IMR-90 (cell line): ENCODE data around the gene FGGY. TPM values are rescaled to one million over a fixed set of nuclear protein-coding genes. Genes with fewer than 3 reads are reported as not detected.
A peak's percentile ranks its signal among the peaks of the same experiment; 100 is the strongest.

Source experiments
- ATAC-seq: fragments of 200-7000 bp; cut with Tn5 transposase; 2 replicates; pipeline ENCODE4 v1.9.1; 2020; ENCODE audit warnings: low read depth, mild to moderate bottlenecking, moderate library complexity
- BruUV-seq: library from RNA; stranded (reverse); fragments of 400-500 nt; replicated peaks from 2 replicates; lab custom pipeline; 2021; lab: Mats Ljungman, UMichigan
- CTCF ChIA-PET: fragments of 300-600 bp; formaldehyde crosslinking; extraction: SDS; loops from one replicate; lab custom pipeline; 2021; ENCODE audit warnings: antibody characterized with exemption; lab: Yijun Ruan, JAX
- POLR2A ChIA-PET: fragments of 300-600 bp; sonication (Branson Sonifier 250); formaldehyde crosslinking; loops from one replicate; lab custom pipeline; 2022; ENCODE audit warnings: antibody characterized with exemption; ENCODE audit not compliant: unreplicated experiment; lab: Charles Lee
- DNase-seq: peaks from one replicate; pipeline ENCODE4 v3.0.0; 2013
- H2AFZ ChIP-seq: replicated peaks from 2 replicates; pipeline ENCODE3; 2013; ENCODE audit warnings: low read length, mild to moderate bottlenecking; ENCODE audit not compliant: poor library complexity
- H2AK5ac ChIP-seq: 2 replicates; pipeline ENCODE4 v1.6.1; 2013; ENCODE audit warnings: low read depth, low read length, inconsistent platforms
- H2AK9ac ChIP-seq: replicated peaks from 2 replicates; pipeline ENCODE3; 2013; ENCODE audit warnings: mild to moderate bottlenecking, low read depth, low read length, moderate library complexity; ENCODE audit not compliant: poor library complexity
- H2BK120ac ChIP-seq: 2 replicates; pipeline ENCODE4 v1.6.1; 2013; ENCODE audit warnings: low read depth, low read length, inconsistent platforms
- H2BK15ac ChIP-seq: 3 replicates; pipeline ENCODE4 v1.6.1; 2013; ENCODE audit warnings: low read depth, low read length, inconsistent platforms
- H2BK20ac ChIP-seq: 2 replicates; pipeline ENCODE4 v1.6.1; 2013; ENCODE audit warnings: low read depth, mild to moderate bottlenecking, inconsistent platforms, low read length, moderate library complexity
- H2BK5ac ChIP-seq: 2 replicates; pipeline ENCODE4 v1.6.1; 2013; ENCODE audit warnings: mild to moderate bottlenecking, low read depth, low read length, inconsistent platforms; ENCODE audit not compliant: poor library complexity, severe bottlenecking
- H3K14ac ChIP-seq: replicated peaks from 2 replicates; pipeline ENCODE4 v1.6.1; 2013; ENCODE audit warnings: low read depth, low read length, inconsistent platforms
- H3K18ac ChIP-seq: 2 replicates; pipeline ENCODE4 v1.6.1; 2013; ENCODE audit warnings: low read depth, low read length, control low read depth
- H3K23ac ChIP-seq: 2 replicates; pipeline ENCODE4 v1.6.1; 2013; ENCODE audit warnings: low read depth, low read length, inconsistent platforms
- H3K27ac ChIP-seq: 2 replicates; pipeline ENCODE4 v1.5.1; 2013; ENCODE audit warnings: mild to moderate bottlenecking, control low read depth, low read length; ENCODE audit not compliant: insufficient read depth
- H3K27me3 ChIP-seq: 2 replicates; pipeline ENCODE4 v1.6.1; 2013; ENCODE audit warnings: low read length; ENCODE audit not compliant: control insufficient read depth, insufficient read depth
- H3K36me3 ChIP-seq: 2 replicates; pipeline ENCODE4 v1.6.1; 2013; ENCODE audit warnings: low read length, mixed read lengths; ENCODE audit not compliant: control insufficient read depth, insufficient read depth
- H3K4ac ChIP-seq: 2 replicates; pipeline ENCODE4 v1.6.1; 2013; ENCODE audit warnings: low read depth, low read length, inconsistent platforms
- H3K4me1 ChIP-seq: 2 replicates; pipeline ENCODE4 v1.6.1; 2013; ENCODE audit warnings: low read length, mixed read lengths; ENCODE audit not compliant: control insufficient read depth, insufficient read depth
- H3K4me2 ChIP-seq: 2 replicates; pipeline ENCODE4 v1.6.1; 2013; ENCODE audit warnings: low read depth, mild to moderate bottlenecking, control low read depth, low read length, moderate library complexity
- H3K4me3 ChIP-seq: 2 replicates; pipeline ENCODE4 v1.5.1; 2013; ENCODE audit warnings: low read depth, mild to moderate bottlenecking, control low read depth, low read length, moderate library complexity; ENCODE audit not compliant: insufficient read depth
- H3K56ac ChIP-seq: 2 replicates; pipeline ENCODE4 v1.6.1; 2013; ENCODE audit warnings: low read length, inconsistent platforms; ENCODE audit not compliant: insufficient read depth; ENCODE audit errors: extremely low read depth
- H3K79me1 ChIP-seq, 2 experiments: 2 replicates each; pipeline ENCODE4 v1.6.1; 2013; ENCODE audit warnings: low read length in 2 of 2, inconsistent platforms in 1 of 2, low read depth in 1 of 2
- H3K9ac ChIP-seq: 2 replicates; pipeline ENCODE4 v1.6.1; 2013; ENCODE audit warnings: low read depth, low read length, control low read depth
- H3K9me1 ChIP-seq: 2 replicates; pipeline ENCODE4 v1.6.1; 2013; ENCODE audit warnings: low read length, inconsistent platforms; ENCODE audit not compliant: insufficient read depth
- H3K9me3 ChIP-seq: 2 replicates; pipeline ENCODE4 v1.6.1; 2013; ENCODE audit warnings: low read length; ENCODE audit not compliant: control insufficient read depth, insufficient read depth
- H4K20me1 ChIP-seq: 2 replicates; pipeline ENCODE4 v1.6.1; 2013; ENCODE audit warnings: low read length, inconsistent platforms; ENCODE audit not compliant: insufficient read depth
- H4K5ac ChIP-seq: 2 replicates; pipeline ENCODE4 v1.6.1; 2013; ENCODE audit warnings: mild to moderate bottlenecking, low read depth, low read length, control low read depth
- H4K8ac ChIP-seq, 2 experiments: 2 replicates each; pipeline ENCODE4 v1.6.1; 2013; ENCODE audit warnings: low read depth in 2 of 2, low read length in 2 of 2, control low read depth in 1 of 2, inconsistent platforms in 1 of 2
- H4K91ac ChIP-seq: 2 replicates; pipeline ENCODE4 v1.6.1; 2013; ENCODE audit warnings: low read depth, low read length, inconsistent platforms; ENCODE audit not compliant: insufficient read depth
- CEBPB ChIP-seq: IDR thresholded peaks from 2 replicates; pipeline ENCODE4 v1.6.1; 2012; ENCODE audit warnings: low read depth, low read length, improper control_type of control experiment
- CHD1 ChIP-seq: IDR thresholded peaks from 2 replicates; pipeline ENCODE4 v1.6.1; 2012; ENCODE audit warnings: low read depth, low read length, improper control_type of control experiment
- FOS ChIP-seq: fragments of 150-350 bp; IDR thresholded peaks from 2 replicates; pipeline ENCODE4 v1.6.1; 2016; ENCODE audit warnings: low read depth, low read length
- MAFK ChIP-seq: IDR thresholded peaks from 2 replicates; pipeline ENCODE4 v1.6.1; 2012; ENCODE audit warnings: low read depth, low read length, improper control_type of control experiment
- MAZ ChIP-seq: IDR thresholded peaks from 2 replicates; pipeline ENCODE4 v1.6.1; 2012; ENCODE audit warnings: low read depth, mild to moderate bottlenecking, low read length, improper control_type of control experiment, moderate library complexity, borderline replicate concordance
- MXI1 ChIP-seq: IDR thresholded peaks from 2 replicates; pipeline ENCODE4 v1.6.1; 2012; ENCODE audit warnings: low read depth, mild to moderate bottlenecking, low read length, moderate library complexity, borderline replicate concordance
- NFE2L2 ChIP-seq: fragments of 150-350 bp; IDR thresholded peaks from 2 replicates; pipeline ENCODE4 v1.6.1; 2016; ENCODE audit warnings: low read depth, mild to moderate bottlenecking, low read length
- RFX5 ChIP-seq: IDR thresholded peaks from 2 replicates; pipeline ENCODE4 v1.8.0; 2012; ENCODE audit warnings: low read depth, mild to moderate bottlenecking, low read length, moderate library complexity
- SMC3 ChIP-seq: fragments of 150-350 bp; IDR thresholded peaks from 2 replicates; pipeline ENCODE4 v1.6.1; 2016; ENCODE audit warnings: low read depth, mild to moderate bottlenecking, antibody characterized with exemption, low read length, moderate library complexity
- WGBS, 2 experiments: methylation state at CpG; one replicate each; pipeline versions ENCODE4 v1.1.5 to v1.1.7; 2013; ENCODE audit warnings: missing lambda C conversion rate in 2 of 2; ENCODE audit not compliant: insufficient read length in 1 of 2; ENCODE audit errors: extremely low coverage in 2 of 2; 5-methylcytosine and 5-hydroxymethylcytosine counted together
- dilution Hi-C: fragments of 300-500 bp; cut with HindIII; formaldehyde crosslinking; loops from one replicate; pipeline ENCODE4 v1.14.3; 2018; ENCODE audit warnings: low sequenced_read_pairs; ENCODE audit not compliant: unreplicated experiment
- in situ Hi-C: fragments of 300-500 bp; cut with MboI; formaldehyde crosslinking; loops from 3 replicates; pipeline ENCODE4 v1.14.3; 2019; ENCODE audit warnings: low sequenced_read_pairs, inconsistent platforms, mixed read lengths
- intact Hi-C: fragments of 100-400 bp; cut with micrococcal nuclease; formaldehyde crosslinking; loops from 2 replicates; pipeline ENCODE4 v1.10.0; 2022
- polyA plus RNA-seq, 3 experiments: library from polyadenylated mRNA; depleted of rRNA; stranded (reverse); fragments of >200 nt; gene quantifications; 2 replicates each; pipeline ENCODE4 v1.2.3, GENCODE V29; 2012; ENCODE audit warnings: low replicate concordance in 1 of 3
- total RNA-seq: library from RNA; depleted of rRNA; stranded (reverse); fragments of >200 nt; gene quantifications from 2 replicates; pipeline ENCODE4 v1.2.3, GENCODE V29; 2012
- TF ChIP-seq, protein P1 (sequence below): conservative IDR thresholded peaks from 2 replicates; pipeline ENCODE4 v1.5.1; 2012; ENCODE audit warnings: mild to moderate bottlenecking, low read depth, low read length, improper control_type of control experiment
- TF ChIP-seq, protein P2 (sequence below): fragments of 150-350 bp; IDR thresholded peaks from 2 replicates; pipeline ENCODE4 v1.6.1; 2017; ENCODE audit warnings: mild to moderate bottlenecking, antibody characterized with exemption, low read length, low read depth

Gene FGGY
- total and polyA plus RNA-seq, 2 of the 4 experiments (the other 2 are of a cell fraction): 5.6 to 14.0 TPM

DNA sequence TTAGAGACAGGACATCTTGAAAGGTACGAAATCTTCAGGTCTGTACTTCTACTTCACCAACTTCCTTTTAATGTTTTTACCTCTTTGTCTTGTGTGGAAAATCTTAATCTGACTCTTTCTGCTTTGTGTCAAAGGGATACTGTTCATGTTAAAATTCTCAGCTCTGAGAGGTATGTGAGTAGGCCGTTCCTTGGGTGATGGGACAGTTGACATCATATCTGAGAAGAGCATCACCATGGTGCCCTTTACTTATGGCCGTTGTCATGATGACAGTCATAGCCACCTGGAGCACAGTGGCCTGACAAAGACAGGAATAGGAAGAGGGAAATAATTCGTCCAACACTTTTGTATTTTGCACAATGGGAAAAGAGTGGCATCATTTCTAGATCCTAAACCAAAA is 145.6 kb downstream of the FGGY start:
- no TSS peak for BruUV-seq
- DNase-seq (no peak), ATAC-seq (no peak)
- no peak overlapping the region for H2BK120ac ChIP-seq
- H3K23ac ChIP-seq: no peak overlapping the region
- intact Hi-C loops: no loop called here
- no peaks in the 10 kb centered on the region for H4K20me1 ChIP-seq
- H2BK20ac ChIP-seq: no peak overlapping the region
- no peaks in the 10 kb centered on the region for H3K9me3 ChIP-seq
- no peak overlapping the region for H3K14ac ChIP-seq
- no peak overlapping the region for H4K8ac ChIP-seq
- H3K56ac ChIP-seq: no peak overlapping the region
- H3K79me1 ChIP-seq: no peaks in the 10 kb centered on the region
- H4K5ac ChIP-seq: no peak overlapping the region
- dilution Hi-C loops: no loop called here
- H3K4me1 ChIP-seq: peaks cover 9% of the 10 kb centered on the region
- no peak overlapping the region for H2AK9ac ChIP-seq
- WGBS, 2 experiments: no CpG with 5 or more reads among the region's 4 CpGs
- H3K36me3 ChIP-seq: no peaks in the 10 kb centered on the region
- H2BK15ac ChIP-seq: no peak overlapping the region
- peaks cover 8% of the 10 kb centered on the region for H3K9me1 ChIP-seq
- no peak overlapping the region for H3K4me2 ChIP-seq
- H3K27ac ChIP-seq: no peak overlapping the region
- H4K91ac ChIP-seq: no peak overlapping the region
- H3K27me3 ChIP-seq: no peaks in the 10 kb centered on the region
- H2AFZ ChIP-seq: no peak overlapping the region
- H2AK5ac ChIP-seq: peak overlapping the region; percentile 79; the same call in 1 of the 2 replicates
- POLR2A ChIA-PET: no interaction called here
- TF ChIP-seq SMC3 (no peak), CHD1 (no peak), MXI1 (no peak), CEBPB (no peak), FOS (no peak), MAFK (no peak), RFX5 (no peak), NFE2L2 (no peak), MAZ (no peak)
- TF ChIP-seq, protein P1, sequence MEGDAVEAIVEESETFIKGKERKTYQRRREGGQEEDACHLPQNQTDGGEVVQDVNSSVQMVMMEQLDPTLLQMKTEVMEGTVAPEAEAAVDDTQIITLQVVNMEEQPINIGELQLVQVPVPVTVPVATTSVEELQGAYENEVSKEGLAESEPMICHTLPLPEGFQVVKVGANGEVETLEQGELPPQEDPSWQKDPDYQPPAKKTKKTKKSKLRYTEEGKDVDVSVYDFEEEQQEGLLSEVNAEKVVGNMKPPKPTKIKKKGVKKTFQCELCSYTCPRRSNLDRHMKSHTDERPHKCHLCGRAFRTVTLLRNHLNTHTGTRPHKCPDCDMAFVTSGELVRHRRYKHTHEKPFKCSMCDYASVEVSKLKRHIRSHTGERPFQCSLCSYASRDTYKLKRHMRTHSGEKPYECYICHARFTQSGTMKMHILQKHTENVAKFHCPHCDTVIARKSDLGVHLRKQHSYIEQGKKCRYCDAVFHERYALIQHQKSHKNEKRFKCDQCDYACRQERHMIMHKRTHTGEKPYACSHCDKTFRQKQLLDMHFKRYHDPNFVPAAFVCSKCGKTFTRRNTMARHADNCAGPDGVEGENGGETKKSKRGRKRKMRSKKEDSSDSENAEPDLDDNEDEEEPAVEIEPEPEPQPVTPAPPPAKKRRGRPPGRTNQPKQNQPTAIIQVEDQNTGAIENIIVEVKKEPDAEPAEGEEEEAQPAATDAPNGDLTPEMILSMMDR: no peak
- TF ChIP-seq, protein P2, sequence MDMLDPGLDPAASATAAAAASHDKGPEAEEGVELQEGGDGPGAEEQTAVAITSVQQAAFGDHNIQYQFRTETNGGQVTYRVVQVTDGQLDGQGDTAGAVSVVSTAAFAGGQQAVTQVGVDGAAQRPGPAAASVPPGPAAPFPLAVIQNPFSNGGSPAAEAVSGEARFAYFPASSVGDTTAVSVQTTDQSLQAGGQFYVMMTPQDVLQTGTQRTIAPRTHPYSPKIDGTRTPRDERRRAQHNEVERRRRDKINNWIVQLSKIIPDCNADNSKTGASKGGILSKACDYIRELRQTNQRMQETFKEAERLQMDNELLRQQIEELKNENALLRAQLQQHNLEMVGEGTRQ: no peak
- H3K4me3 ChIP-seq: no peak overlapping the region
- no peak overlapping the region for H3K18ac ChIP-seq
- no peak overlapping the region for H2BK5ac ChIP-seq
- H3K4ac ChIP-seq: peak overlapping the region; percentile 17; the same call in 1 of the 2 replicates
- CTCF ChIA-PET: no interaction called here
- in situ Hi-C loops: no loop called here
- H3K9ac ChIP-seq: no peak overlapping the region
